ENCODE results near the gene ASPA. TPM values are rescaled to one million over a fixed set of nuclear protein-coding genes. Genes with fewer than 3 reads are reported as not detected.

The ASPA gene
- total RNA-seq, 1 donor from 2014 or later = not detected

- Mint-ChIP-seq H3K27me3 (ENCODE audit: low read depth) (no peaks in the 10 kb centered on the region), H3K4me3 (no peak overlapping the region), H3K9me3 (no peaks in the 10 kb centered on the region), H3K36me3 (ENCODE audit: low read depth) (no peaks in the 10 kb centered on the region), H3K27ac (ENCODE audit: unreplicated experiment) (no peak overlapping the region), H3K4me1 (peaks cover 27% of the 10 kb centered on the region)
- no peak for DNase-seq (ENCODE audit: low read depth, low spot score)
- no peak for TF ChIP-seq CTCF (conservative IDR thresholded peaks at IDR 0.05)
Observed at GRCh38 chr17:3475251-3475685, 529 bp upstream of the ASPA start.

GRCh38 chr17:3479988-3480387 is 4.2 kb downstream of the ASPA start:
- Mint-ChIP-seq H3K36me3 (ENCODE audit: low read depth) (no peaks in the 10 kb centered on the region), H3K4me3 (no peak overlapping the region), H3K27ac (ENCODE audit: unreplicated experiment) (no peak overlapping the region), H3K27me3 (ENCODE audit: low read depth) (no peaks in the 10 kb centered on the region), H3K9me3 (no peaks in the 10 kb centered on the region), H3K4me1 (peaks cover 14% of the 10 kb centered on the region)
- TF ChIP-seq CTCF (conservative IDR thresholded peaks at IDR 0.05) = no peak
- DNase-seq (ENCODE audit: low read depth, low spot score) = no peak

- H3K36me3 Mint-ChIP-seq (ENCODE audit: low read depth) = no peaks in the 10 kb centered on the region
- no peaks in the 10 kb centered on the region for H3K9me3 Mint-ChIP-seq
- H3K27me3 Mint-ChIP-seq (ENCODE audit: low read depth) = no peaks in the 10 kb centered on the region
- DNase-seq (ENCODE audit: low read depth, low spot score) = no peak
- TF ChIP-seq CTCF (conservative IDR thresholded peaks at IDR 0.05) = no peak
- H3K4me1 Mint-ChIP-seq = no peaks in the 10 kb centered on the region
- H3K27ac Mint-ChIP-seq (ENCODE audit: unreplicated experiment) = no peak overlapping the region
- H3K4me3 Mint-ChIP-seq = no peak overlapping the region
Observed at GRCh38 chr17:3482852-3483251, 7.1 kb downstream of the ASPA start.

- no peaks in the 10 kb centered on the region for H3K36me3 Mint-ChIP-seq (ENCODE audit: low read depth)
- no peaks in the 10 kb centered on the region for H3K9me3 Mint-ChIP-seq
- no peaks in the 10 kb centered on the region for H3K4me1 Mint-ChIP-seq
- H3K27ac Mint-ChIP-seq (ENCODE audit: unreplicated experiment) = no peak overlapping the region
- no peak for DNase-seq (ENCODE audit: low read depth, low spot score)
- no peaks in the 10 kb centered on the region for H3K27me3 Mint-ChIP-seq (ENCODE audit: low read depth)
- TF ChIP-seq CTCF (conservative IDR thresholded peaks at IDR 0.05) = no peak
- no peak overlapping the region for H3K4me3 Mint-ChIP-seq
Observed at GRCh38 chr17:3485481-3486068, 9.8 kb downstream of the ASPA start.

- Mint-ChIP-seq H3K36me3 (ENCODE audit: low read depth) (peaks cover 10% of the 10 kb centered on the region), H3K4me1 (peaks cover 3% of the 10 kb centered on the region), H3K27ac (ENCODE audit: unreplicated experiment) (no peak overlapping the region), H3K27me3 (ENCODE audit: low read depth) (no peaks in the 10 kb centered on the region), H3K4me3 (no peak overlapping the region), H3K9me3 (peaks cover 5% of the 10 kb centered on the region)
- DNase-seq (ENCODE audit: low read depth, low spot score) = no peak
- TF ChIP-seq CTCF (conservative IDR thresholded peaks at IDR 0.05) = no peak
Observed at GRCh38 chr17:3497101-3497500, 21.3 kb downstream of the ASPA start.
